M059J (cell line): ENCODE data around the gene NXN. TPM values are rescaled to one million over a fixed set of nuclear protein-coding genes. Genes with fewer than 3 reads are reported as not detected.
"Not testable (repeated sequence)": the region's sequence is repeated elsewhere in the genome, so short reads cannot be mapped to it uniquely, and the experiment has no call there.

ENCODE experiments used
- DNase-seq: peaks from one replicate; pipeline ENCODE4 v3.0.0-alpha.2; 2012; ENCODE audit warnings: low read depth
- total RNA-seq: library from RNA; depleted of rRNA; stranded (reverse); fragments of >200 nt; shearing (Covaris generic); gene quantifications from 2 replicates; pipeline ENCODE4 v1.2.3, GENCODE V29; 2014

NXN gene
- total RNA-seq, 1 experiment from 2014 or later: 32.8 TPM

GRCh38 chr17:917941-918740, 61.4 kb downstream of the NXN start:
- DNase-seq: no peak

GRCh38 chr17:917391-917811, 62.2 kb downstream of the NXN start:
- no peak for DNase-seq

GRCh38 chr17:916315-916714, 63.3 kb downstream of the NXN start:
- DNase-seq: no peak

- peak; percentile 74 for DNase-seq
These were observed 63.9 kb downstream of the NXN start for GRCh38 chr17:915538-916201.

GRCh38 chr17:914561-914960, 65.0 kb downstream of the NXN start:
- no peak for DNase-seq

GRCh38 chr17:913207-913606, 66.4 kb downstream of the NXN start:
- no peak for DNase-seq

- DNase-seq: no peak
These were observed 69.8 kb downstream of the NXN start for GRCh38 chr17:909642-910323.

- no peak for DNase-seq
These were observed 71.9 kb downstream of the NXN start for GRCh38 chr17:907725-908124.

- not testable (repeated sequence) for DNase-seq
These were observed 73.9 kb downstream of the NXN start for GRCh38 chr17:905708-906107.

- peak; percentile 88 for DNase-seq
These were observed 75.7 kb downstream of the NXN start for GRCh38 chr17:903691-904481.

GRCh38 chr17:902463-902862, 77.1 kb downstream of the NXN start:
- no peak for DNase-seq

- DNase-seq: no peak
These were observed 77.6 kb downstream of the NXN start for GRCh38 chr17:901964-902363.

- DNase-seq: no peak
These were observed 78.2 kb downstream of the NXN start for GRCh38 chr17:901191-901950.

GRCh38 chr17:900336-900934, 79.1 kb downstream of the NXN start:
- DNase-seq: no peak

GRCh38 chr17:897970-898619, 81.5 kb downstream of the NXN start:
- DNase-seq: no peak

GRCh38 chr17:896953-897661, 82.5 kb downstream of the NXN start:
- DNase-seq: no peak

GRCh38 chr17:896454-896853, 83.1 kb downstream of the NXN start:
- no peak for DNase-seq

GRCh38 chr17:892958-893357, 86.6 kb downstream of the NXN start:
- DNase-seq: no peak

GRCh38 chr17:888998-889441, 90.6 kb downstream of the NXN start:
- DNase-seq: peak; percentile 37
